ENCODE measurements around the gene SSBP3.

Gene SSBP3

GRCh38 chr1:54253480-54253879 lies 152.7 kb downstream of the SSBP3 start:
- Histone ChIP-seq H3K9me3 (ENCODE audit: control insufficient read depth, insufficient read depth, low read length) (no peaks in the 10 kb centered on the region), H3K4me3 (ENCODE audit: low read depth, low read length) (no peak overlapping the region), H3K4me1 (ENCODE audit: control insufficient read depth, insufficient read depth, low read length) (peaks cover 14% of the 10 kb centered on the region), H3K27me3 (ENCODE audit: control insufficient read depth, insufficient read depth, low read length) (no peaks in the 10 kb centered on the region), H3K9ac (ENCODE audit: low read depth, low read length) (no peak overlapping the region), H3K27ac (ENCODE audit: low read depth, low read length) (no peak overlapping the region), H3K36me3 (ENCODE audit: control insufficient read depth, insufficient read depth, low read length) (peaks cover 24% of the 10 kb centered on the region)

DNA sequence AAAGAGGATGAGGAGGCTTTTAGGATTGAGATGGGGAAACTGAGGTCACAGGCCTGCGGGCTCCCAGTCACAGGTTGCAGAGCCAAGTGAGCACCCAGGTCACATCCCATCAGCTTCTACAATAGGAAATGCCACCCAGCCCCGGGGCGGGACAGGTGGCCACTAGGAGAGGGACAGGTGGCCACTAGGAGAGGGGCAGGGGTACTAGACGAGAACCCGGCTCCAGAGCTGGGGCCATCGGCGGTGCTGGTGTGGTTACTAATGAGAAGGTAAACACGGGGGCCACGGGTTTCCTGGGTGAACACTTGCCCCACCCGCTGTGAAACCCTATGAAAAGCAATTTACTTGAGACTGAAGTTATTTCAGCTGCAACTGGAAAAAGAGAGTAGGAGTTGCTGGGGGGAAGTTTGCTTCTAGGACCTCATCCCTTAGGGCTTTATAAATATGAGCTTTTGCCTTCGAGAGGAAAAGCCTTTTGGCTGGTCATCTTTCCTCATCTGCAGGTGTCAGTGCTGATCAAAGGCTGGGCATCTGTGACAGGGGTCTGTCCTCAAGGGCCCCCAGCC lies 153.7 kb downstream of the SSBP3 start:
- H3K9me3 ChIP-seq (ENCODE audit: control insufficient read depth, insufficient read depth, low read length): no peaks in the 10 kb centered on the region
- H3K36me3 ChIP-seq (ENCODE audit: control insufficient read depth, insufficient read depth, low read length): peaks cover 33% of the 10 kb centered on the region
- H3K27ac ChIP-seq (ENCODE audit: low read depth, low read length): no peak overlapping the region
- H3K9ac ChIP-seq (ENCODE audit: low read depth, low read length): no peak overlapping the region
- peaks cover 8% of the 10 kb centered on the region for H3K4me1 ChIP-seq (ENCODE audit: control insufficient read depth, insufficient read depth, low read length)
- no peak overlapping the region for H3K4me3 ChIP-seq (ENCODE audit: low read depth, low read length)
- H3K27me3 ChIP-seq (ENCODE audit: control insufficient read depth, insufficient read depth, low read length): no peaks in the 10 kb centered on the region

DNA sequence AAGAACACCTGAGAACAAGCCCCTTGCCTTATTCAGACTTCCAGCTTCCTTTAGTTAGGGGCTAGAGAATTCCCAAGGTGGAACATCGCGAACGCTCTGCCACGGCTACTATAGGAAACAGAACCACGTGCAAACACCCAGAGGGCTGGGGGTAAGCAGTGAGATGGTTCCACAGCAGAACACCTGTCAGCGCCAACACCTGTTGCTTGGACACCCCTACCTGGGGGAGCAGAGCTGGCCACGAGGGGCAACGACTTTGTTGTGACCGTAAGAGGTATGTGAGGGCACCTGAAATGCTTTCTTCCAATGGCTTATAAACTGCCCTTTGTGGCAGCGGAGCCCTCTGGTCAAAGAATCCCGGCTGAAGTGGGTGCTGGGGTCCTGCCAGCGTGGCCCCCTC lies 155.5 kb downstream of the SSBP3 start:
- no peaks in the 10 kb centered on the region for H3K27me3 ChIP-seq (ENCODE audit: control insufficient read depth, insufficient read depth, low read length)
- H3K36me3 ChIP-seq (ENCODE audit: control insufficient read depth, insufficient read depth, low read length): peaks cover 49% of the 10 kb centered on the region
- H3K4me1 ChIP-seq (ENCODE audit: control insufficient read depth, insufficient read depth, low read length): no peaks in the 10 kb centered on the region
- no peak overlapping the region for H3K9ac ChIP-seq (ENCODE audit: low read depth, low read length)
- no peak overlapping the region for H3K4me3 ChIP-seq (ENCODE audit: low read depth, low read length)
- no peak overlapping the region for H3K27ac ChIP-seq (ENCODE audit: low read depth, low read length)
- H3K9me3 ChIP-seq (ENCODE audit: control insufficient read depth, insufficient read depth, low read length): no peaks in the 10 kb centered on the region

DNA sequence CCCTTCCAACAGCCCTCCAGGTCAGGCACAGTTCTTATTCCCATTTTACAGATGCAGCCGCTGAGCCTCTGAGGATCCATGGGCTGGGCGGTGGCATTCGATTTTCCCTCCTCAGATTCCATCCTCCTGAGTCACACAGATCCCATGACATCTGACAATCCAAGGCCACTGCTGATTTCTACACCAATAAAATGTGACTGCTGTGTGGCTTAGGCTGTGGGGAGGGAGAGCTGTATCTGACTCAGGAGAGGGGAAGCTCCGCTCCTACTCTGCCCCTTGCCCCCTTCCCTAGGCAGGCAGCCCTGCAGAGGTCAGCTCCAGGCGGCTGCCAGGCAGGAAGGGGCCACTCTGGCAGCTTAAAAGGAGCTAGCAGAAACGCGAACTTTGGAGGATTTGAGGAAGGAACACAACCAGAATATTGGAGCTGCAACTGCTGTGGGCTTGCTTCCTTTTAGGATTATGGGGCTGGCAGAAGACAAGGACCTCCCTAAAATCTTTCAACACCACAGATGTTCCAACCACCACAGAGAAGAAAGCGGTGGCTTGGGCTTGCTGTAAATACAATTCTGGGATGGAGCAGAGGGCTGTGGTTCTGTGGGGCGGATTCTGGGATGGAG lies 156.3 kb downstream of the SSBP3 start:
- Histone ChIP-seq H3K9ac (ENCODE audit: low read depth, low read length) (peak overlapping the region; percentile 18; the same call in 1 of the 2 replicates), H3K27me3 (ENCODE audit: control insufficient read depth, insufficient read depth, low read length) (no peaks in the 10 kb centered on the region), H3K27ac (ENCODE audit: low read depth, low read length) (peak overlapping the region; percentile 21), H3K4me3 (ENCODE audit: low read depth, low read length) (no peak overlapping the region), H3K9me3 (ENCODE audit: control insufficient read depth, insufficient read depth, low read length) (no peaks in the 10 kb centered on the region), H3K36me3 (ENCODE audit: control insufficient read depth, insufficient read depth, low read length) (peaks cover 50% of the 10 kb centered on the region), H3K4me1 (ENCODE audit: control insufficient read depth, insufficient read depth, low read length) (no peaks in the 10 kb centered on the region)

- Histone ChIP-seq H3K4me3 (ENCODE audit: low read depth, low read length) (no peak overlapping the region), H3K27me3 (ENCODE audit: control insufficient read depth, insufficient read depth, low read length) (no peaks in the 10 kb centered on the region), H3K9me3 (ENCODE audit: control insufficient read depth, insufficient read depth, low read length) (no peaks in the 10 kb centered on the region), H3K36me3 (ENCODE audit: control insufficient read depth, insufficient read depth, low read length) (peaks cover 56% of the 10 kb centered on the region), H3K9ac (ENCODE audit: low read depth, low read length) (no peak overlapping the region), H3K27ac (ENCODE audit: low read depth, low read length) (no peak overlapping the region), H3K4me1 (ENCODE audit: control insufficient read depth, insufficient read depth, low read length) (no peaks in the 10 kb centered on the region)
These were observed 157.2 kb downstream of the SSBP3 start for GRCh38 chr1:54248966-54249365.

- H3K4me3 ChIP-seq (ENCODE audit: low read depth, low read length): no peak overlapping the region
- peaks cover 63% of the 10 kb centered on the region for H3K36me3 ChIP-seq (ENCODE audit: control insufficient read depth, insufficient read depth, low read length)
- no peaks in the 10 kb centered on the region for H3K4me1 ChIP-seq (ENCODE audit: control insufficient read depth, insufficient read depth, low read length)
- H3K27me3 ChIP-seq (ENCODE audit: control insufficient read depth, insufficient read depth, low read length): no peaks in the 10 kb centered on the region
- no peak overlapping the region for H3K27ac ChIP-seq (ENCODE audit: low read depth, low read length)
- no peak overlapping the region for H3K9ac ChIP-seq (ENCODE audit: low read depth, low read length)
- no peaks in the 10 kb centered on the region for H3K9me3 ChIP-seq (ENCODE audit: control insufficient read depth, insufficient read depth, low read length)
These were observed 158.2 kb downstream of the SSBP3 start for GRCh38 chr1:54247863-54248515.

DNA sequence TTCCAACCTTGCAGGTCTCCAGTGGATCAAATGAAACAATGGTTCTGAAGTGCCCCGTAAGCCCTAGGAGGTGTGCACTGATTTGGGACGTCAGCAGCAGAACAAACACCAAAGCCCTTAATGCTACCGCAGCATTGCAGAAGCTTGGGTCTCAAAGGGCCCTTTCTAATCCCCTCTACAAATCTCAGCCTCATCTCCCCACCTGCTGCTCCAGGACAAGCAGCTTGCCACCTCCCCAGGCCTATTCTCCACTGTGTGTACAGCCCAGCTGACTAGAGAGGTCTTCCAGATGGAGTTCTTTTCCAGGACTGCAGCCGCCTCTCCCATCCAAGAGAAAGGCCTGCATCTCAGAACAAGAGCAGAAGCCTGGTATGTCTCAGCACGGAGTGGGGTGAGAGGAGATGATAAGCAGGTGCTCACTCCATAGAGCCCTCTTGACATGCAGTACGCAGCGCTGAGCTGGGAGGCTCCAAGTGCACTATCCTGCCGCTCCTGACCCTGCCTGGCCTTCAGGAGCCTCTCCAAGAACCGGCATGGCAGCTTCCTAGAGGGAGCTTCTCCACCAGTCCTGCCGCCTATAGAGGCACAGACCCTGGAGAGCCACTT lies 160.0 kb downstream of the SSBP3 start:
- no peaks in the 10 kb centered on the region for H3K9me3 ChIP-seq (ENCODE audit: control insufficient read depth, insufficient read depth, low read length)
- no peaks in the 10 kb centered on the region for H3K4me1 ChIP-seq (ENCODE audit: control insufficient read depth, insufficient read depth, low read length)
- no peaks in the 10 kb centered on the region for H3K27me3 ChIP-seq (ENCODE audit: control insufficient read depth, insufficient read depth, low read length)
- no peak overlapping the region for H3K27ac ChIP-seq (ENCODE audit: low read depth, low read length)
- H3K36me3 ChIP-seq (ENCODE audit: control insufficient read depth, insufficient read depth, low read length): peaks cover 74% of the 10 kb centered on the region
- no peak overlapping the region for H3K4me3 ChIP-seq (ENCODE audit: low read depth, low read length)
- H3K9ac ChIP-seq (ENCODE audit: low read depth, low read length): no peak overlapping the region

DNA sequence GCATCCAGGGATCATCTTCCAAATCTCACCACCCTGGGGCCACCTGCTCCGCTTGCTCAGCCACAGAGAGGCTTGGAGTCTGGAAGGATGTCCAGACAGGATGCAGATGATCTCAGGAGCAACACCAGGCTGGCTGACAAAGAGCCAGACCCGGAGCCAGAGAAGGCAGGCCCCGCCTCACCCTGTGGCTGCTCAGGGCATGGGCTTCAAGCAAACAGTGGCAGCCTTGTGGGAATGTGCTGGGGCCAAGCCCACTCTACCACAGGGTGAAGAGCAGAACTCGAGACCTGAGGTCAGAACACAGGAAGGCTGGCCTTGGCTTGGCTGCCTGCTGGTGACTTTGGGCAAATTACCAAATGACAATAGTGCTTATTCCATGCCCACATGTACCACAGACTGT lies 160.7 kb downstream of the SSBP3 start:
- Histone ChIP-seq H3K4me1 (ENCODE audit: control insufficient read depth, insufficient read depth, low read length) (no peaks in the 10 kb centered on the region), H3K27ac (ENCODE audit: low read depth, low read length) (no peak overlapping the region), H3K27me3 (ENCODE audit: control insufficient read depth, insufficient read depth, low read length) (no peaks in the 10 kb centered on the region), H3K9ac (ENCODE audit: low read depth, low read length) (no peak overlapping the region), H3K36me3 (ENCODE audit: control insufficient read depth, insufficient read depth, low read length) (peaks cover 72% of the 10 kb centered on the region), H3K4me3 (ENCODE audit: low read depth, low read length) (no peak overlapping the region), H3K9me3 (ENCODE audit: control insufficient read depth, insufficient read depth, low read length) (no peaks in the 10 kb centered on the region)

GRCh38 chr1:54244655-54245054 lies 161.5 kb downstream of the SSBP3 start:
- no peak overlapping the region for H3K9ac ChIP-seq (ENCODE audit: low read depth, low read length)
- H3K9me3 ChIP-seq (ENCODE audit: control insufficient read depth, insufficient read depth, low read length): no peaks in the 10 kb centered on the region
- no peaks in the 10 kb centered on the region for H3K27me3 ChIP-seq (ENCODE audit: control insufficient read depth, insufficient read depth, low read length)
- peaks cover 74% of the 10 kb centered on the region for H3K36me3 ChIP-seq (ENCODE audit: control insufficient read depth, insufficient read depth, low read length)
- H3K4me1 ChIP-seq (ENCODE audit: control insufficient read depth, insufficient read depth, low read length): no peaks in the 10 kb centered on the region
- H3K4me3 ChIP-seq (ENCODE audit: low read depth, low read length): no peak overlapping the region
- no peak overlapping the region for H3K27ac ChIP-seq (ENCODE audit: low read depth, low read length)

DNA sequence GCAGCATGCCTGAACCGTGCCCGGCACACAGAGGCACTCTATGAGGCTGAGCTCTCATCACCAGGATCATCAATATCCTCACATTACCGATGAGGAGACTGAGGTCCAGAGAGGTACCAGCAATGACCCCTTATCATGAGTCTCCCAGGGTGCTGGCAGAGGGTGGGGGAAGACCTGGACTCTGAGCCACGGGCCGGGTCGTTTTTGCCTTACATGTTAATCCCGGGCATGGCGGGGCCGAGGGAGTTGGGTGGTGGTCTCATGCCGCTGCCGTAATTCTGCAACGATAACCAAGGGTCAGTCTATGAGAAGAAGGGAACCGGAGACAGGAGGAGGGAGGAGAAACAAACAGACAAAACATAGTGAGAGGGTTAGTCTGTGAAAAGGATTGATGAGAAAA lies 163.2 kb downstream of the SSBP3 start:
- H3K4me3 ChIP-seq (ENCODE audit: low read depth, low read length): no peak overlapping the region
- H3K4me1 ChIP-seq (ENCODE audit: control insufficient read depth, insufficient read depth, low read length): no peaks in the 10 kb centered on the region
- no peak overlapping the region for H3K27ac ChIP-seq (ENCODE audit: low read depth, low read length)
- H3K9me3 ChIP-seq (ENCODE audit: control insufficient read depth, insufficient read depth, low read length): no peaks in the 10 kb centered on the region
- H3K27me3 ChIP-seq (ENCODE audit: control insufficient read depth, insufficient read depth, low read length): no peaks in the 10 kb centered on the region
- no peak overlapping the region for H3K9ac ChIP-seq (ENCODE audit: low read depth, low read length)
- peaks cover 80% of the 10 kb centered on the region for H3K36me3 ChIP-seq (ENCODE audit: control insufficient read depth, insufficient read depth, low read length)

GRCh38 chr1:54241364-54241763 lies 164.8 kb downstream of the SSBP3 start:
- Histone ChIP-seq H3K4me3 (ENCODE audit: low read depth, low read length) (no peak overlapping the region), H3K4me1 (ENCODE audit: control insufficient read depth, insufficient read depth, low read length) (no peaks in the 10 kb centered on the region), H3K27me3 (ENCODE audit: control insufficient read depth, insufficient read depth, low read length) (no peaks in the 10 kb centered on the region), H3K9ac (ENCODE audit: low read depth, low read length) (no peak overlapping the region), H3K9me3 (ENCODE audit: control insufficient read depth, insufficient read depth, low read length) (no peaks in the 10 kb centered on the region), H3K36me3 (ENCODE audit: control insufficient read depth, insufficient read depth, low read length) (peaks cover 82% of the 10 kb centered on the region), H3K27ac (ENCODE audit: low read depth, low read length) (no peak overlapping the region)
